Activated CD4-positive, alpha-beta T cell treated with anti-CD3 and anti-CD28 coated beads, Interleukin-2, amount 10 ng/mL, durations not matched to agents 24 days and 14 days (primary cell): ENCODE measurements around the gene FAM156B. TPM values are rescaled to one million over a fixed set of nuclear protein-coding genes. Genes with fewer than 3 reads are reported as not detected.
"Not testable (repeated sequence)": the region's sequence is repeated elsewhere in the genome, so short reads cannot be mapped to it uniquely, and the experiment has no call there.

Experiments
- DNase-seq: peaks from one replicate; pipeline ENCODE4 v3.0.0; 2022
- H3K27ac Mint-ChIP-seq: one replicate; pipeline ENCODE4 v1.8.0; 2022; ENCODE audit warnings: mild to moderate bottlenecking, mixed read lengths
- H3K27me3 Mint-ChIP-seq: one replicate; pipeline ENCODE4 v1.8.0; 2022; ENCODE audit warnings: mixed read lengths
- H3K36me3 Mint-ChIP-seq: one replicate; pipeline ENCODE4 v1.8.0; 2022; ENCODE audit warnings: low read depth, mild to moderate bottlenecking, mixed read lengths
- H3K4me1 Mint-ChIP-seq: one replicate; pipeline ENCODE4 v1.8.0; 2021; ENCODE audit warnings: mixed read lengths
- H3K4me3 Mint-ChIP-seq: one replicate; pipeline ENCODE4 v1.8.0; 2022; ENCODE audit warnings: mild to moderate bottlenecking, moderate library complexity, mixed read lengths
- H3K9me3 Mint-ChIP-seq: one replicate; pipeline ENCODE4 v1.8.0; 2021; ENCODE audit warnings: mixed read lengths
- intact Hi-C: fragments of 100-400 bp; cut with micrococcal nuclease; formaldehyde crosslinking; loops from one replicate; pipeline ENCODE4 v1.15.1; 2023
- total RNA-seq: library from RNA; stranded (reverse); gene quantifications from 2 replicates; pipeline ENCODE4 v1.2.3, GENCODE V29; 2022

The FAM156B gene
- total RNA-seq, 1 donor from 2014 or later, result 20.4 TPM

DNA sequence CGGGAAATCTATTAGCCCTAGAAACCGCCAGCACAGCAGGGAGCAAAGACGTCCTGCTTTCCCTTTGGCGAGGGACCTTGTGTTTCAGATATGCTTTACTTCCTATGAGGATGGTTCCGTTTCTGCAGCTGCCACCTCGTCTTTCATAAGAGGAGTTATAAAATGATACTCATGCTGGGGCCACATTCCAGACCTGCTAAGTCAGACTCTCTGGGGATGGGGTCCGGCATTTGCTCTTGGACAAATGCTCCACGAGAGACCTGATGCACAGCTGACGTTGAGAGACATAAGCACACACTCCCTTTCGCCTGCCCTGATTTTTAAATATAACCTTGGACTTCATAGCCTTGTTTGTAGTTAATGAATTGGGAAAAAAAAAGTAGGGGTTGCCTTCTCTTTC is 44.6 kb downstream of the FAM156B start:
- H3K27ac Mint-ChIP-seq, DNase-seq, intact Hi-C loops, H3K36me3 Mint-ChIP-seq, H3K27me3 Mint-ChIP-seq, H3K4me1 Mint-ChIP-seq, H3K9me3 Mint-ChIP-seq, H3K4me3 Mint-ChIP-seq: not testable (repeated sequence)

DNA sequence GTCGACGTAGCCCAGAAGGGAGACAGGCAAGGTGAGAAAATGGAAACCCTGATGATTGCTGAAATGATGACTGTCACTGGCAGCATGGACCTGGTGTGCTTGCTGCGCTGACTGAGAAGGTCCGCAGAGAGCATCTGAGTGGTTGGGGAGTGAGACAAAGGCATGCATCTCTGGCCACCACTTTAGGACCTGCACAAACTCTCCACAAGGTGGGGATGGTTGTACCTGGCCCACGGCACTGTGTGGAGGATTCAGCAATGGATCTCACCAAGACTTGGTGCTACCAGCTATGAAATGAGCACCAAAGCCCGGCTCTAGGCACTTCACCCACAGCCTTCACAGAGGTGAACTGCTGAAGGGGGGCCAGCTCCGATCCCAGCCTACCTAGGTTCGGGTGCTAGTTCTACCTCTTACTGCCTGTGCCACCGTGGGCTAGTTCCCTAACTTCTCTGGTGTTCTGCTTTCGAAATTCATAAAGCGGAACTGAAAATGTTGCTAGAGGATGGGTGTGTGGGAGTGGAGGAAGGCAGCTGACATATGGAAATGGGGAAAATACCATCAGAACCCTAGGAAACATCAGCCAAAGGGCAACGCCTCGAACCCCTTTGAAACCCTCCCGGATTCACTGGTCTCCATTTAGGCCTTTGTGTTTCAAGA is 48.8 kb downstream of the FAM156B start:
- H3K27me3 Mint-ChIP-seq, H3K4me1 Mint-ChIP-seq, H3K4me3 Mint-ChIP-seq, H3K9me3 Mint-ChIP-seq, H3K36me3 Mint-ChIP-seq, intact Hi-C loops, H3K27ac Mint-ChIP-seq, DNase-seq: not testable (repeated sequence)

DNA sequence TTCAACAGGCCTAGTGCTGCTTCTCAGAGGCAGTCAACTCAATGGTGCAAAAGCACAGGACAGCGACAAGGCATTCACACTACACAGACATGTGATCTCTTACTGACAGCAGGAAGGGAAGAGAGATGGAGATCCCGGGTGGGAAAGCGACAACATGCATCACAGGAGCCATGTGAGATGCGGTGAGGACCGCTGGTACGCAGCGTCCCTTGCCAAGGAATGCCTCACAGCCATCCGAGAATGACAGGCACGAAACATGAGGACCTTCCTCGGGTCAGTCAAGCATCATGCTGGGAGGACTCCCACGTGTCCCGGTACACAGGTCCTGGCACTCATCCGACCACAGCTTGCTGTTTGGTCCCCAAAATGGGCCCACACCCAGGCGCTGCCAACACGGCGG is 50.4 kb downstream of the FAM156B start:
- H3K36me3 Mint-ChIP-seq, intact Hi-C loops, DNase-seq, H3K4me1 Mint-ChIP-seq, H3K27me3 Mint-ChIP-seq, H3K9me3 Mint-ChIP-seq, H3K4me3 Mint-ChIP-seq, H3K27ac Mint-ChIP-seq: not testable (repeated sequence)

DNA sequence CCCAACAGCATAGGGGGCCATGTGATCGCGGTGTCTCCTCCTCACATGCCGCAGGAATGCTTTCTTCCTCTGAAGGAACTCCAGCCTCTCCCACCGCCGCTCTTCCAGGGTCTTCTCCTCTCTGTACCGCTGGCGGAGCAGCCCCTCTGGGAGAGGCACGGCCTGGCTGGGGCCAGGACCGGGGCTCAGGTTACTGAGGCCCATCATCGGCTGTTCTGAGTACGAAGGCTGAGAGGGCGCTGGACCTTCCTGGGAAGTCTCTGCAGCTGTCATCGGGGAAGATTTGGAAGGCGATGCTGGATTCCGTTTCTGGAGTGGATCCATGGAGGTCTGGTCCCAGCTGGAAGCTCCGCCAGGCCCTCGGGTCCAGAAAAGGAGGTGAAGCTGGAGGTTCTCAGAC is 51.1 kb downstream of the FAM156B start:
- DNase-seq, H3K27me3 Mint-ChIP-seq, H3K4me3 Mint-ChIP-seq, H3K27ac Mint-ChIP-seq, H3K9me3 Mint-ChIP-seq, intact Hi-C loops, H3K36me3 Mint-ChIP-seq, H3K4me1 Mint-ChIP-seq: not testable (repeated sequence)

DNA sequence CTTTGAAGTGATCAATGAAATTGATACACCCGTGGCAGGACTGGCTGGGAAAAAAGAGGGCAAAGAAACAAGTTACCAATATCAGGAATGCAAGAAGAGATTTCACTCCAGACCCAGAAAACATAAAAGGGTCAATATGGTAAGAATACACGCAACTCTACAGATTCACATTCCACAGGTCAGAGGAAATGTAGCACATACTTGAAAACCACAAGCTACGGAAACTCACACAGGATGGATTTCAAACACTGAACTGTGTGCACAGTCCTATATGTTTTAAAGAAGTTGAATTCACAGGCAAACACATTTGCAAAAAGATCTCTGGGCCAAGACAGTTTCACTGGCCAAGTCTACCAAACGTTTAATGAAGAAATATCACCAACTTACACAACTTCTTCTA is 52.2 kb downstream of the FAM156B start:
- intact Hi-C loops, H3K4me1 Mint-ChIP-seq, H3K27ac Mint-ChIP-seq, H3K27me3 Mint-ChIP-seq, H3K4me3 Mint-ChIP-seq, H3K9me3 Mint-ChIP-seq, DNase-seq, H3K36me3 Mint-ChIP-seq: not testable (repeated sequence)

DNA sequence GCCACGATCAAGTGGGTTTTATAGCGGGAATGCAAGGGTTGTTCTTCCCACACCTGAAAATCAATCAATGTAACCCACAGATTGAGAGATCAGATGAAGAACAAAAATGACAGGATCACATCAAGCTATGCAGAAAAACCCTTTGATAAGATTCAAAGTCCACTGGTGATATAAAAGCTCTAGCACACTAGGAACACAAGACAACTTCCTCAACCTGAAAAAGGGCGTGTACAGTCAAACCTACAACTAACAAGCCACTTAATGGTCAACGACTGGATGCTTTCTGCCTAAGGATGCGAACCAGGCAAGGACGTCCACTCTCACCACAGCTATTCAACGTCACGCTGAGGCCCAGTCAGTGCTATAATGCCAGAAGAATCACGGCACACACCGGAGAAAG is 52.8 kb downstream of the FAM156B start:
- DNase-seq, intact Hi-C loops, H3K27me3 Mint-ChIP-seq, H3K4me1 Mint-ChIP-seq, H3K36me3 Mint-ChIP-seq, H3K27ac Mint-ChIP-seq, H3K4me3 Mint-ChIP-seq, H3K9me3 Mint-ChIP-seq: not testable (repeated sequence)

Other genes with a start within 250 kb of the FAM156B start
- gene SSX7, start 242.4 kb upstream of the FAM156B start, total RNA-seq, result not detected in 2 replicates
- not detected in 2 replicates for gene SSX2, start 190.2 kb upstream of the FAM156B start, total RNA-seq
- not detected in 2 replicates for gene SSX2B, start 146.1 kb upstream of the FAM156B start, total RNA-seq
- gene SPANXN5, start 99.9 kb upstream of the FAM156B start, total RNA-seq, result not detected in 2 replicates
- not detected in 2 replicates for gene XAGE5, start 86.0 kb upstream of the FAM156B start, total RNA-seq
- not detected in 2 replicates for gene XAGE3, start 29.2 kb upstream of the FAM156B start, total RNA-seq
- 27.3 and 28.3 TPM in 2 replicates for gene FAM156A, start 61.2 kb downstream of the FAM156B start, total RNA-seq
- not detected in 2 replicates for gene GPR173, start 151.5 kb downstream of the FAM156B start, total RNA-seq
- 37.3 and 40.3 TPM in 2 replicates for gene TSPYL2, start 185.0 kb downstream of the FAM156B start, total RNA-seq
- 7.8 and 10.0 TPM in 2 replicates for gene KANTR, start 196.8 kb downstream of the FAM156B start, total RNA-seq